Activated CD8-positive, alpha-beta T cell treated with anti-CD3 and anti-CD28 coated beads, Interleukin-2, amount 10 ng/mL, durations not matched to agents 7 days and 5 days (primary cell): ENCODE data around the gene TNNI2. TPM values are rescaled to one million over a fixed set of nuclear protein-coding genes. Genes with fewer than 3 reads are reported as not detected.

Experiments
- ATAC-seq: fragments of 150-1000 bp; cut with Tn5 transposase; one replicate; pipeline ENCODE4 v1.10.0; 2021; ENCODE audit warnings: moderate library complexity
- CTCF ChIA-PET: fragments of 350-600 bp; sonication (Branson Sonifier 250); formaldehyde crosslinking; loops from one replicate; lab custom pipeline; 2021; ENCODE audit warnings: antibody characterized with exemption; lab: Charles Lee
- POLR2A ChIA-PET: fragments of 350-600 bp; sonication (Branson Sonifier 250); formaldehyde crosslinking; loops from one replicate; lab custom pipeline; 2021; ENCODE audit warnings: antibody characterized with exemption; lab: Charles Lee
- DNase-seq: peaks from one replicate; pipeline ENCODE4 v3.0.0-alpha.2; 2020
- H3K27ac Mint-ChIP-seq: one replicate; pipeline ENCODE4 v1.8.0; 2021; ENCODE audit warnings: mild to moderate bottlenecking, mixed read lengths
- H3K27me3 Mint-ChIP-seq: one replicate; pipeline ENCODE4 v1.8.0; 2021; ENCODE audit warnings: low read depth, mixed read lengths
- H3K36me3 Mint-ChIP-seq: one replicate; pipeline ENCODE4 v1.8.0; 2021; ENCODE audit warnings: low read depth, mixed read lengths
- H3K4me1 Mint-ChIP-seq: one replicate; pipeline ENCODE4 v1.8.0; 2021; ENCODE audit warnings: low read depth, mixed read lengths
- H3K4me3 Mint-ChIP-seq: one replicate; pipeline ENCODE4 v1.8.0; 2021; ENCODE audit warnings: mild to moderate bottlenecking, mixed read lengths
- H3K9me3 Mint-ChIP-seq: one replicate; pipeline ENCODE4 v1.8.0; 2022; ENCODE audit warnings: mixed read lengths; ENCODE audit not compliant: insufficient read depth
- total RNA-seq, 2 experiments: library from RNA; stranded (reverse); gene quantifications; one replicate each; pipeline ENCODE4 v1.2.3, GENCODE V29; 2021

TNNI2 gene
- total RNA-seq, 2 experiments from 2014 or later, result 0.50 TPM; not detected in 1

DNA sequence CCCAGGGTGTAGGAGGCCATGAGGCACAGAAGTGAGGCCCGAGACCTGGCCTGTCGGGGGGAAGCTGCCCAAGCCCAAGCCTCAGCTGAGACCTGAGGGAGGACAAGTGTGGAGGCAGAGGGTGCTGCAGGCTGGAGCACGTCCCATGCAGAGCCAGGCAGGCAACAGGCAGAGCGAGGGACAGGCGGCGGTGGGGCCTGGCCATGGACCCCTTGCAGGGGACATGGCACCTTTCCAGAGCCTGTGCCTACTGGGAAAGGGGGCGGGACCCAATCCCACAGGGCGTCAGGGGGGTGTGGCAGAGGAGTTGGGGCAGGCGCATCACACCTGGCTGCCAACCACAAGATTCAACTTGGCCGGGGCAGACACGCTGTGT, 4.3 kb downstream of the TNNI2 start:
- ATAC-seq (no peak), DNase-seq (no peak)
- H3K27ac Mint-ChIP-seq, result no peak overlapping the region
- ChIA-PET POLR2A (interaction anchor here (3.1 kb wide), 1 partner anchor 10 kb away, joined by 15 read pairs; the partner anchor contains the start of gene LSP1), CTCF (interaction anchor here (1.3 to 1.5 kb wide), 2 partner anchors 8 to 39 kb away, joined by 4 to 5 read pairs; no protein-coding TSS in a partner anchor)
- no peak overlapping the region for H3K4me3 Mint-ChIP-seq
- H3K4me1 Mint-ChIP-seq, result peaks cover 58% of the 10 kb centered on the region
- H3K36me3 Mint-ChIP-seq, result no peaks in the 10 kb centered on the region
- H3K9me3 Mint-ChIP-seq, result no peaks in the 10 kb centered on the region
- peaks cover 8% of the 10 kb centered on the region for H3K27me3 Mint-ChIP-seq

GRCh38 chr11:1843796-1844195, 5.0 kb downstream of the TNNI2 start:
- no peak for DNase-seq
- peak overlapping the region; percentile 59 for H3K4me3 Mint-ChIP-seq
- ATAC-seq, result no peak
- H3K9me3 Mint-ChIP-seq, result no peaks in the 10 kb centered on the region
- H3K27me3 Mint-ChIP-seq, result peaks cover 11% of the 10 kb centered on the region
- H3K36me3 Mint-ChIP-seq, result no peaks in the 10 kb centered on the region
- ChIA-PET POLR2A (no interaction called here), CTCF (interaction anchor here (1.5 kb wide), 1 partner anchor 39 kb away, joined by 4 read pairs; no protein-coding TSS in a partner anchor)
- H3K4me1 Mint-ChIP-seq, result peaks cover 65% of the 10 kb centered on the region
- peak overlapping the region; percentile 76 for H3K27ac Mint-ChIP-seq

- H3K4me3 Mint-ChIP-seq, result peak overlapping the region; percentile 59
- H3K9me3 Mint-ChIP-seq, result no peaks in the 10 kb centered on the region
- ChIA-PET POLR2A (no interaction called here), CTCF (no interaction called here)
- peaks cover 72% of the 10 kb centered on the region for H3K4me1 Mint-ChIP-seq
- ATAC-seq (peak; percentile 57), DNase-seq (peak; percentile 54)
- H3K36me3 Mint-ChIP-seq, result no peaks in the 10 kb centered on the region
- peaks cover 11% of the 10 kb centered on the region for H3K27me3 Mint-ChIP-seq
- peak overlapping the region; percentile 76 for H3K27ac Mint-ChIP-seq
Measured at GRCh38 chr11:1844221-1845094, 5.7 kb downstream of the TNNI2 start.

DNA sequence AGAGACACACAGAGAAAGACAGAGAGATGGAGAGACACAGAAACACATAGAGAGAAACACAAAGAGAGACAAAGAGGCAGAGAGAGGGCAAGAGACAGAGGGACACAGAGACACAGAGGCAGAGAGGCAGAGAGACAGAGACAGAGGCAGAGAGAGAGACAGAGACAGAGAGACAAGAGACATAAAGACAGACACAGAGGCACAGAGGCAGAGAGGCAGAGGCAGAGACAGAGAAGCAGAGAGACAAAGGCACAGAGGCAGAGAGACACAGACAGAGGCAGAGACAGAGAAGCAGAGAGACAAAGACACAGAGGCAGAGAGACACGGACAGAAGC, 6.3 kb downstream of the TNNI2 start:
- H3K27me3 Mint-ChIP-seq, result peaks cover 11% of the 10 kb centered on the region
- DNase-seq (no peak), ATAC-seq (peak; percentile 12)
- no peaks in the 10 kb centered on the region for H3K36me3 Mint-ChIP-seq
- peak overlapping the region; percentile 76 for H3K27ac Mint-ChIP-seq
- ChIA-PET CTCF (interaction anchor here (1.0 to 1.6 kb wide), 3 partner anchors 37 to 157 kb away, joined by 3 to 4 read pairs (median 3); no protein-coding TSS in a partner anchor), POLR2A (no interaction called here)
- peaks cover 72% of the 10 kb centered on the region for H3K4me1 Mint-ChIP-seq
- H3K4me3 Mint-ChIP-seq, result peak overlapping the region; percentile 59
- no peaks in the 10 kb centered on the region for H3K9me3 Mint-ChIP-seq

DNA sequence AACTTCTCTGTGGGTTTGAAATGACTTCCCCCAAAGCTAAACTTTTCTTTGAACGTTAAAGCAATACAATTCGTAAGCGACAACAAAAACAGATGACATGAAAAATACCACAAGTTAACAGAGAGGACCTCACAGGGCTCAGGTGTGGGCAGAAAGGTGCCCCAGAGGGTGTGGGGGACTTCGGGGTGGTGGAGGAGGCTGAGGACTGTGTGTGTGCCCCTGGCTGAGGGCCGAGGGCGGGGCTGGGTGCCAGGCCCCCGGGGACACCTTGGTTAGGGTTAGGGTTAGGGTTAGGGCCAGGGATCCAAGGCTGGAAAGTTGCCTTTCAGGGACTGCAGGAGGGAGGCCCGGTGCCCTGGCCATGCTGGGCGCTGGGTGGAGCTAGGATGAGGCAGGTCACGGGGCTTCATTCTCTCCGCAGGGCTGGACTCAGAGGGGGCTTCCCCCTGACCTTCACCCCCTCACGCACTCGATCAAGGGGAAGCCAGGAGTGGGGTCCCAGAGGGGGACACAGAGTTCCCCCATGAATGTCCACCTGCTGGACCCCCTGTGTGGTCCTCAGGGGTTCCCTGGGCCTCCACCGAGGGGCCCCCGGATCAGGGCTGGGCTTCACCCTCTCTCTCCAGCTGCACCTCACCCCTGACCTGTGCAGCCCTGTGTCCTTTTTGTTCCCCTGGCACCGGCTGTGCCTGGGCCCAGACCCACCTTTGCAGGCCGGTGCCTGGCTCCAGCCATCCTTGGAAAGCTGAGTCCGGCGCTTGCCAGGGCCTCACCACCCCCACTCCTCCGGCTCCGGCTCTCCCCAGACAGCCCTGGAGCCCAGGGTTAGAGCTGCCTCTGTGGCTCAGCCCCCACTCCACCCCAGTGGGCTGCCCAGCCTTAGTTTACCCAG, 7.0 kb downstream of the TNNI2 start:
- Mint-ChIP-seq H3K4me3 (peak overlapping the region; percentile 59), H3K9me3 (no peaks in the 10 kb centered on the region), H3K27me3 (peaks cover 11% of the 10 kb centered on the region), H3K36me3 (no peaks in the 10 kb centered on the region), H3K4me1 (peaks cover 78% of the 10 kb centered on the region), H3K27ac (peak overlapping the region; percentile 76)
- ChIA-PET POLR2A (interaction anchor here (0.6 to 1.1 kb wide), 2 partner anchors 36 to 46 kb away, joined by 3 to 6 read pairs; no protein-coding TSS in a partner anchor), CTCF (interaction anchor here (1.0 to 1.6 kb wide), 3 partner anchors 36 to 157 kb away, joined by 3 to 4 read pairs (median 3); no protein-coding TSS in a partner anchor)
- peak; percentile 36 for DNase-seq
- ATAC-seq, result peak; percentile 30

DNA sequence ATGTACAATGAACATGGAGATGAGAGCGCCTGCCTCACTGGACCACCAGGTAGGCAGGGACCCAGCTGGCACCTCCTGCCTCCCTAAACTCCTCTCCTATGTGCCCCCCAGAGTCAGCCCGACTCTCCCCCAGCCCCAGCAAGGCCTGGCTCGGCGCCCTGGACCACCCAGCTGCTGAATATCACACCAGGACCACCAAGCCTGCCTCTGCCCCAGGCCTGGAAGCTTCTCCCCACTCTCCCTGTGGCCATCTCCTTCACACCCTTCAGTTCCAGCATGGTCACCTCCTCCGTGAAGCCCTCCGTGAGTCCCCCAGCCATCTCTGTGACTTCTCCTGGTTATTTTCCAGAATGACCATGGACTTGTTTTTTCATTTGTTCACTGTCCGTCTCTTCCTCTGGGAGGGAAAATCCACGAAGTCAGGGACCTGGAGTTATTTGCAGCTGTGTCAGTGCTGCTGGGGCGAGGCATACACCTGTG, 7.7 kb downstream of the TNNI2 start:
- POLR2A ChIA-PET, result interaction anchor here (1.1 to 3.2 kb wide), 2 partner anchors 43 to 46 kb away, joined by 6 to 11 read pairs; no protein-coding TSS in a partner anchor
- Mint-ChIP-seq H3K27me3 (peaks cover 11% of the 10 kb centered on the region), H3K27ac (peak overlapping the region; percentile 46), H3K4me1 (peaks cover 83% of the 10 kb centered on the region), H3K36me3 (no peaks in the 10 kb centered on the region), H3K4me3 (no peak overlapping the region), H3K9me3 (no peaks in the 10 kb centered on the region)
- ATAC-seq (no peak), DNase-seq (no peak)
- CTCF ChIA-PET, result interaction anchor here (1.0 to 2.2 kb wide), 3 partner anchors 14 to 156 kb away, joined by 4 to 9 read pairs (median 4); no protein-coding TSS in a partner anchor

GRCh38 chr11:1847006-1847735, 8.4 kb downstream of the TNNI2 start:
- DNase-seq, result no peak
- no peak for ATAC-seq
- Mint-ChIP-seq H3K4me1 (peaks cover 89% of the 10 kb centered on the region), H3K9me3 (no peaks in the 10 kb centered on the region), H3K27me3 (peaks cover 11% of the 10 kb centered on the region), H3K36me3 (no peaks in the 10 kb centered on the region), H3K27ac (peak overlapping the region; percentile 69), H3K4me3 (no peak overlapping the region)
- ChIA-PET POLR2A (interaction anchor here (0.7 to 3.2 kb wide), 3 partner anchors 24 to 45 kb away, joined by 3 to 11 read pairs (median 6); no protein-coding TSS in a partner anchor), CTCF (interaction anchor here (1.0 to 2.2 kb wide), 3 partner anchors 14 to 153 kb away, joined by 4 to 10 read pairs (median 9); no protein-coding TSS in a partner anchor)

- Mint-ChIP-seq H3K9me3 (no peaks in the 10 kb centered on the region), H3K27ac (no peak overlapping the region), H3K4me1 (peaks cover 96% of the 10 kb centered on the region), H3K36me3 (peaks cover 3% of the 10 kb centered on the region), H3K4me3 (no peak overlapping the region), H3K27me3 (peaks cover 11% of the 10 kb centered on the region)
- POLR2A ChIA-PET, result interaction anchor here (0.7 to 3.2 kb wide), 2 partner anchors 23 to 42 kb away, joined by 3 to 11 read pairs; no protein-coding TSS in a partner anchor
- ATAC-seq (no peak), DNase-seq (no peak)
- CTCF ChIA-PET, result interaction anchor here (0.7 to 2.2 kb wide), 5 partner anchors 15 to 154 kb away, joined by 4 to 10 read pairs (median 8); no protein-coding TSS in a partner anchor
Measured at GRCh38 chr11:1847926-1848639, 9.3 kb downstream of the TNNI2 start.

DNA sequence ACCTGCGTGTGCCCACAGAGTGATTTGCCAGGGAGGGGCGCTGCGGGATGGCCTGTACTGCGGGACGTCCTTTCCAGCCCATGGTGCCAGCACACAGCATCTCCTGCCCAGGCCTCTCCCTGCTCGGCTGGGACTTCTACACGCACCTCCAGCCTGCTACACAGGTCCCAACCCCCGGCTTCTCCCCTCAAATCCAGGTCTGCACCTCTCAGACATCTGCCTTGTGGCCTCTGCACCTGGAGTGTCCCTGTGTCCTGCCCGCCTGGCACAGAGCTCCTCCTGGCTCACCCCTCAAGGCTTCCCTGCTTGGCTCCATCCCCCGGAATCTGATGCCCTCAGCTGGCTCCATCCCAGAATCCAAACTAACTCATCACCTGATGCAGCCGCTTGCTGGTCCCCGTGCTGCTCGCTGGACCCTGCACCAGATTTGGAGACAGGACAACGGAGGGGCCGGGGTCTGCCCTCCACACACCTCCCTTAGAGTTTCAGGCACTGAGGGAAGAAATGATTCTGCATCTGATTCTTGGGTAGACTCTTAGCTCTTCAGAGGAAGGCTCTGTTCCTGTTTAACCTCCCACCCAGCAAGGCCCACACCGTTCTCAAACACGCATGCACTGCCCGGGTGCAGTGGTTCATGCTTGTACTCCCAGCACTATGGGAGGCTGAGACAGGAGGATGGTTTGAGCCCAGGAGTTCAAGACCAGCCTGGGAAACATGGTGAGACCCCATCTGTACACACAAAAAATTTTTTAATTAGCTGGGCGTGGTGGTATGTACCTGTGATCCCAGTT, 10.1 kb downstream of the TNNI2 start:
- peaks cover 88% of the 10 kb centered on the region for H3K4me1 Mint-ChIP-seq
- peaks cover 10% of the 10 kb centered on the region for H3K36me3 Mint-ChIP-seq
- CTCF ChIA-PET, result interaction anchor here (1.2 to 3.1 kb wide), 6 partner anchors 16 to 196 kb away, joined by 4 to 21 read pairs (median 8); no protein-coding TSS in a partner anchor
- DNase-seq, result no peak
- H3K27me3 Mint-ChIP-seq, result peaks cover 11% of the 10 kb centered on the region
- H3K9me3 Mint-ChIP-seq, result no peaks in the 10 kb centered on the region
- peak overlapping the region; percentile 63 for H3K27ac Mint-ChIP-seq
- POLR2A ChIA-PET, result interaction anchor here (0.7 to 3.2 kb wide), 2 partner anchors 41 to 96 kb away, joined by 4 to 11 read pairs; no protein-coding TSS in a partner anchor
- H3K4me3 Mint-ChIP-seq, result no peak overlapping the region
- no peak for ATAC-seq
